ENCODE data around the gene CCDC177.
"Not testable (repeated sequence)": the region's sequence is repeated elsewhere in the genome, so short reads cannot be mapped to it uniquely, and the experiment has no call there.

GRCh38 chr14:69599431-69599830, 24.8 kb upstream of the CCDC177 start:
- TF ChIP-seq CTCF, POLR2A (IDR thresholded peaks at IDR 0.05): not testable (repeated sequence)
